Panc1 (cell line): Measurements from ENCODE around the gene DAGLA.

Experiments
- POLR2AphosphoS5 ChIP-seq: IDR thresholded peaks from 2 replicates; pipeline ENCODE4 v1.6.1; 2012; ENCODE audit warnings: mild to moderate bottlenecking, low read depth, low read length, moderate library complexity
- TF ChIP-seq, protein P1 (sequence below): fragments of 450-650 bp; IDR thresholded peaks from 2 replicates; pipeline ENCODE4 v1.5.1; 2017; ENCODE audit warnings: mild to moderate bottlenecking

DNA sequence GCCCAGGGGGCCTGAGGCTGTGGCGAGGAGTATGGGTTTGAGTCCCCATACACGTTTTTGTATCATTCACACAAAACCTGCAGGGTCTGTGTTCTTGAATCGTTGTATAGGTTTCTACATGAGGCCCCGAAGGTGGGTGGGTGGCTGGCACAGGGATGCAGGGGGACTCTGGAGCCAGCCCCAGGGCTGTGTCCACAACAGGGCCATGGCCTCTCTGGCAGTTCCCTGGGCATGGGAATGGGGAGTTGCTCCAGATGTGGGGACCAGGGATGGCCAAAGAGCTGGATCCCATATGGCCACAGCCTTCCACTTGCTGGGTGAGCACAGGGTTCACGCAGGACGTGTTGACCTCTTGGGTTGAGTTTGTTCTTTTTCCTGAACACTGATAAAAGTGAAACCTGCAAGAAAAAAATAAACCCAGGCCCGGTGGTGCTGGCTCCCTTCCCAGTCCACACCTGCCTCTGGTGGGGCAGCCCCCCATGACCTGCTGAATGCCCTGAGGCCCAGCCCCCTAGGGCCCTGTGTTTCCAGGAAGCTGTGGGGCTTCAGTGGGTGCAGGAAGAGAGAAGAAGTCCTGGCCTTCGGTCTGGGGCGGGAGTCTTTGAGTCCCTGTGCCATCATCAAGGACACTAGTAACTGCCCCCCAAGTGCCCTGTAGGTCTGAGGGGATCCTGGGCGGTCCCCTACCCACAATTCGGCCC is 88.3 kb downstream of the DAGLA start:
- TF ChIP-seq, protein P1, sequence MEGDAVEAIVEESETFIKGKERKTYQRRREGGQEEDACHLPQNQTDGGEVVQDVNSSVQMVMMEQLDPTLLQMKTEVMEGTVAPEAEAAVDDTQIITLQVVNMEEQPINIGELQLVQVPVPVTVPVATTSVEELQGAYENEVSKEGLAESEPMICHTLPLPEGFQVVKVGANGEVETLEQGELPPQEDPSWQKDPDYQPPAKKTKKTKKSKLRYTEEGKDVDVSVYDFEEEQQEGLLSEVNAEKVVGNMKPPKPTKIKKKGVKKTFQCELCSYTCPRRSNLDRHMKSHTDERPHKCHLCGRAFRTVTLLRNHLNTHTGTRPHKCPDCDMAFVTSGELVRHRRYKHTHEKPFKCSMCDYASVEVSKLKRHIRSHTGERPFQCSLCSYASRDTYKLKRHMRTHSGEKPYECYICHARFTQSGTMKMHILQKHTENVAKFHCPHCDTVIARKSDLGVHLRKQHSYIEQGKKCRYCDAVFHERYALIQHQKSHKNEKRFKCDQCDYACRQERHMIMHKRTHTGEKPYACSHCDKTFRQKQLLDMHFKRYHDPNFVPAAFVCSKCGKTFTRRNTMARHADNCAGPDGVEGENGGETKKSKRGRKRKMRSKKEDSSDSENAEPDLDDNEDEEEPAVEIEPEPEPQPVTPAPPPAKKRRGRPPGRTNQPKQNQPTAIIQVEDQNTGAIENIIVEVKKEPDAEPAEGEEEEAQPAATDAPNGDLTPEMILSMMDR = no peak
- no peak for TF ChIP-seq POLR2AphosphoS5
